G401 (cell line): ENCODE results near the gene NCKAP5. TPM values are rescaled to one million over a fixed set of nuclear protein-coding genes. Genes with fewer than 3 reads are reported as not detected.

Experiments
- DNase-seq: peaks from one replicate; pipeline ENCODE4 v3.0.0-alpha.2; 2015; ENCODE audit warnings: low spot score
- in situ Hi-C: cut with HindIII; loops from 2 replicates; pipeline ENCODE4 v1.10.0; 2016; ENCODE audit warnings: low sequenced_read_pairs, mixed read lengths
- total RNA-seq: library from RNA; depleted of rRNA; stranded (reverse); fragments of >200 nt; shearing (Covaris generic); gene quantifications from 2 replicates; pipeline ENCODE4 v1.2.3, GENCODE V29; 2014

The NCKAP5 gene
- total RNA-seq, 1 experiment from 2014 or later = not detected

DNA sequence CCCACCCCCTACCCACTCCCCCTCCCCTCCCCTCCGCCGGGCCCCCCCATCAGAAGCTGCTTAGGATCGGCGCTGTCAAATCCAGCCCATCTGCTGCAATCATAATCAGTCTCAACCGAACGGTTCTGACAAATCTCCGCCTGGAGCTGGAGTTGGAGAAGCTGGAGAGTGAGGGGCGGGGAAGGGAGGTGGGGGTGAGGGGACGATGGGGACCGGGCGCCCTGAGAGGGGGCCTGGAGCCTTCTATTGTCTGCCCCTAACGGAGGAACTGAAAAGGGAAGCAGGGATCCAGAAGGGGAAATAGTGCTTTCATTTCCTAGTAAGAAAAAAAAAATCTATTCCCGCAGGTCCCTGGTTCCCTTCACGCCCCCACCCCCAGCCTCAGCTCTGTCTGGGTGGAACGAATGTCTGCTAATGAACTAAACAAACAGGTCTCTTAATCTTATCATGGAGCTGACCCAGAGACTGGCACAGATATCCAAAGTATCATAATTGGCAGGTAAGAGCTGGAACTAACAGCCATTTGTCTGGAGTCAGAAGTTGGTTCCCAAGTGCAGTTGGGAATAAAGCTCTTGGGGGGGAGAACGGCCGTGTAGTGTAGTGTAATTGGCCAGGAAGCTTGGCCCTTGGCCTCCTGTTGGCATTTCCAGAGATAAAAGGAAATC is 301.2 kb downstream of the NCKAP5 start:
- DNase-seq = no peak

DNA sequence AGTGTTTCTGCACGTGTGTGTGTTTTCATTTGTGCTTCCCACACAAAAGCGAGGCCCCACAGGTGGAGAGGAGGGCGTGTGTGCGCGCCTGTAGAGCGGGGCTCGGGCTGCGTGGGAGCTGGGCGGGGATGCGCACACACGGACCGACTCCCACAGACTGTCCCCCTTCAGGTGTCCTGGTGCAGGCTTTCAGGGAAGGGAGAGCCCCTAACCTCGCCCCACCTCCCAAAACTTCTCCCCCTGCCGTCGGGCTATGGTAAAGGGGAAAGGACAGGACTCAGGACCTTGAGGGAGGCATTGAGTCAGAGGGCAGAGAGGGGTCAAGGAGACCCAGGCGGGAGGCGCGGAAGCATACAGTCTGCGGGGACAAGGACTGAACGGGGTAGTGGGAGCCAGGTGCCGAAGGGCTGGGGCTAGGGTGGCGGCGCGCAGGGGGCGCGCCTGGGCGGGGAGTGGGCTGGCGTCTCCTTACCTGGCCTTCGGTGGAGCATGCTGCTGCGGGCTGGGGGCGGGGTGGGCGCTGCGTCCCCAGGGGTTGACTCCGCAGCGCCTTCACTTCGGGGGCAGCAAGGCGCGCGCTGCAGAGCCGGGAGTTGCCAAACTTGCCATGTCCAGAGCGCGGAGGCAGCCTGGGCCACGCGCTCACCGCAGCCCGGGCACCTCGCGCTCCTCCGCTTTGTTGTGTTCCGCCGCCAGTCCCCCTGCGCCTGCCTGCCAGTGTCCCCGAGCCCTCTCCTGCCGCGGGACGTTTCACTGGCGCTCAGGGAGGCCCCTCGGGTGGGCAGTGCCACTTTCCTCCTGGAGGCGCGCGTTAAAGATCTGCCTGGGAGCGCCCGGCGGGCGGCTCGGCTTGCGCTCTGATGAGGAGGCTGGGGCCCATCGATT is 302.0 kb downstream of the NCKAP5 start:
- DNase-seq = no peak
- in situ Hi-C loops = no loop called here

More for the DNA sequence above, 301.2 kb downstream of the NCKAP5 start:
- in situ Hi-C loops = no loop called here

DNA sequence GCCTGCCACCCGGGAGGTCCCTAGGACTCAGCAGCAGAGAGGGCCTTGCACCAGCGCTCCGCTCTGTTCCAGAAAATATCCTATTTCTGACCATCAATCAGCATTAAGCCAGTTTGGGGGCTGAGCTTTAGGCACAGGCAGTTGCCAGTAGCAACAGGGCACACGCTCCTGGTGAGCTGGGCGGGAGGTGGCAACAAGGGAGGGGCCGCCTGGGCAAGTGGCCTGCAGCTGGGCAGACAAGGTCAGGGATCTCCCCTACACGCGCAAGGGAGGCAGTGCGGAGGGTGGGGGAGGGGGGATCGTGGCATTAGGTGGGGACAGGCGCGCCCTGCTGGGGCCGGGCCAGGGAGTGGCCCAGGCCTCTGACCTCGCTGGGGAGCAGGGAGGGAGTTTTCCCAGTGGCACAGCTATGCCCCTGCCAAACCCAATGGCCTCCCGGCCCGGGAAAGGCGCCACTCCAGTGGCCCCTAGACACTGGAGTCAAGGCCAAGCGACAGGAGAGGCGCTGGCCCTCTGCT is 302.8 kb downstream of the NCKAP5 start:
- in situ Hi-C loops = no loop called here
- no peak for DNase-seq

DNA sequence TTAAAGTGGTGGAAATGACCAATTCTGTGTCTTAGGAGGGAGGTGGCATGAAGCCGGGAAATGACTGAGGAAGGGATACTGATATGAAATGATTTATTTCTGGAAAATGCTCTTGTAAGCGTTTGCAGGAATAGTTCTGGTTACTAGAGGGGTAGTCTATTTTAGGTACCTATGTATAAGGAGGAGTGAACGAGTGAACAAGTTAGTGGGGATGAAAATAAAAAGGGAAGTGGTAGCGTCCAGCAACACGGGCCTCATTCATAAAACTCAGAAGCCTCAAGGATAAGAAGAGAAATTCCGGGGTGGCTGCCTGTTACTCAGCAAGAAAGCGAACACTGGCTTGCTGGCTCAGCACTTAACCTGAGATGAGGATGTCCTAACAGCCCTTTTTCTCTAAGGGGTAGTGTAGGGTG is 303.3 kb downstream of the NCKAP5 start:
- in situ Hi-C loops = no loop called here
- no peak for DNase-seq

DNA sequence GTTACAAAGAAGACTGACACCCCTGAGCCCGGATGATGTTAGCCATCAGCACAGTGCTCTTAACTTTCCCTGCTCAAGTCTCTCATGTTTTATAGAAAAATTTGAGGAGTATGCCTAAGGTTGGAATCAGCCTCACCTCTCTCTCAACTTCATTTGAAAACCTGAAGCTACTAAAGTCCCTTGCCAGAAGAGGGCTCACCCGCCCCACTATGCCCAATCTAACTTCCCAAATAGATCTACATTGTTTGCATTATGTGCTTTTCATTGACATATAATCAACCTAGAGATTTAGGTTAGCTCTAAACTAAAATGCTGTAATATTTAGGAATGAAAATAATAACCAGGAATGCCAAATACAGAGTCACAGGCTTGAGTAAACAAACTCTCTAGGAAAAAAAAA is 305.4 kb downstream of the NCKAP5 start:
- in situ Hi-C loops = no loop called here
- no peak for DNase-seq

DNA sequence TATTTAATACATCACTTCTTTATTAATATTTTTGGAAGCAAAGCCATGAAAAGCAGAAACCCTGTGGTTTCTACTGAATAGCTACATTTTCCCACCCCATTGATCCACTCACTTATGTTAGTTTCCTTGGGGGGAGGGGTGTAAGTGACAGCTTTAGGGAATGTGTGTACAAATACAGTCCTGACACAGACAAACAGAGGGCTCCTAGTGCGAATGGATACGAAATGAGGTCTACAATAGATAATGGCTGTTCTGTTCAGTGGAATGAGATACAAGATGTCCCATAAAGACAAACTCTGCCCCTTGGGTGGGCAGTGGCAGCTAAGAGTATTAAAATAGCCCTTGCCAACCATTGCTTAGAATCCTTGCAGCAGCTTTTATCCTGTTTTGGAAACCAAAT is 312.9 kb downstream of the NCKAP5 start:
- in situ Hi-C loops = no loop called here
- no peak for DNase-seq

DNA sequence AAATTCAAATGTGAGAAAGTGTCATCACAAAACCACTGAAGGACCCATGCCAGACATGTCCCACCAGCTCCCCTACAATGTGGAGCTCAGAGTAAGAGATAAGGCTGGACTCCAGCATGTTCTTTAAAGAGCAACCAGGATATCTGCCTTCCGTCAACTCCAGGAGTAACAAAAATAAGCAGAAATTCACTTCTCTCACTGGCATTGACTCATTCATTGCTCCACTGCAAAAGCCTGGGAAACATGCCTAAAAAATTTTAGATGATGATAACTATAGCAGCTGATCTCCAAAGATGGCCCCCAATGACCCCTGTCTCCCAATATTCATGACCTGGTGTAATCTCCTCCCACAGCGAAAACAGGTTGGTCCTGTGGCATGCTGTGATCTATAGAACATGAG is 314.5 kb downstream of the NCKAP5 start:
- in situ Hi-C loops = no loop called here
- DNase-seq = no peak

DNA sequence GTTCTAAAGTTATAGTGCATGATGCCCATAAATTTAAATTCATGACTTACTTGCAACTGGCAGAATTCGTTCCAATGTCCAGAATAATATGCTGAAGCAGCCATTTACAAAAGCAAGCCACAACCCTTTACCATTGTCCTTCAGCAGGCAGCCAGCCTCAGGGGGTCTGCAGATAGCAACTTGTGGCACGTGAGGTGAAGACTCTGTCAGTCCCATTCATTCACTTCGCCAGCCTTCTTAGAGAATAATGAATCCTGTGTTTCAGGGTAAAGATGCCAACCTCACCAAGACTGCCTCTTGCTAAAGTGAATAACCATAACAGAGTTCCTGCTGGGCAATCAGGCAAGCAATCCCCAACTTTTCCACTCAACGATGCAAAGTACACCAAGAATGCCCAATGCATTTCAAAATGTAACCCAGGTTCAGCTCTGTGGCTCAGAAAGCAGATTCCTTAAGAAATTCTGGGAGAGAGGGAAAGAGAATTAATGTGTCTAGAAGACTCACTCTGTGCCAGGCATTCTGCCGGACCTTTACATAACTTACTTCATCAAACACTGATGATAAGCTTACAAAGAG is 315.4 kb downstream of the NCKAP5 start:
- in situ Hi-C loops = no loop called here
- DNase-seq = no peak

DNA sequence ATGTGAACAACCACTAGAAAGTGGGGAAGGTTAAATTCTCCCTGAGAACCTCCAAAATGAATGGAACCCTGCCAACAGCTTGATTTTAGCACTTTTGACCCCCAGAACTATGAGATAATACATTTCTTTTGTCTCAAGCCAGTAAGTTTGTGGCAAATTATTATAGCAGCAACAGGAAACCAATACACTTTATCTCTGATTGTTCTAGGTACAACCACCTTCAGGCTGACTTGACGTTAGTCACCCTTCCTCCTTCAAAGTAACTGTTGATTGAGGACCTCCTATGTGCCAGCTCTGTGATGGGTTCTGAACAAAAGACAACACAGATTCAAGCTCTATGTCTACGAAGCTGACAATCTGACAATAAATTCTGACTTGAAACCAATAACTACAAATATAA is 318.9 kb downstream of the NCKAP5 start:
- in situ Hi-C loops = no loop called here
- no peak for DNase-seq

DNA sequence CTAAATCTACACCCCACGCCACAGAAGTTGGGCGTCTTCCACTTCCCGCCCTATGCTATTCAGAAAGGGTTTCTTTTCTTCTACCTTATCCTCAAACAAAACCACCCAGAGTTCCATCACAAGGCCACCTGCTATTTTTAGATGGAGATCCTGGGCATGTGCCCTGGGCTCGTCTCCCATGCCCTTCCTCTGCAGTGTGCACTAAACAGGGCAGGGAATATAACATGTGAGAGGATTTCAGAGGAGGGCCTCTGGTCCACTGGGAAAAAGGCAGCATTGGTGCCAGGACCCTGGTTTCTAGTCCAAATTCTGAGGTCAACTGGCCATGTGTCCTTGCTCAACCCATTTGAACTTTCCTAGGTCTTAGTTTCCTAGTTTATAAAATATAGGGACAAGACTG is 320.0 kb downstream of the NCKAP5 start:
- in situ Hi-C loops = no loop called here
- DNase-seq = no peak

DNA sequence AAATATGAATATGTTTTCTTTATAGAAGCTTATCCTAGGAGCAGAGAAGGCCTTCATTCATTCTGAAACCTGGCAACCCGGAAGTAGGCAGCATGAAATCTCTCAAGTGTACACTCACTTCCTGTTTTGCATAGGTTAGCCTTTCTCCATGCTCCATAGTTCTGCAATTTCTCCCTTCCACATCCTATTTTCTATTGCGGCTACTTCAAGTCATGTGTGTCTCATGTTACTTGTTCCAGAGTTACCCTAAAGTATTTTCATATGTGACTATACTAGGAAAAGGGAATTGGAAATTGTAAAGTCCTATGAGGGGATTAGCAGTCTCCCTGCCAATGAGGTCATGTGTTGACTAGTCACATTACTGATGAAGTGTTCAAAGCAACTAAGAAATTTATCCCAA is 320.6 kb downstream of the NCKAP5 start:
- in situ Hi-C loops = no loop called here

DNA sequence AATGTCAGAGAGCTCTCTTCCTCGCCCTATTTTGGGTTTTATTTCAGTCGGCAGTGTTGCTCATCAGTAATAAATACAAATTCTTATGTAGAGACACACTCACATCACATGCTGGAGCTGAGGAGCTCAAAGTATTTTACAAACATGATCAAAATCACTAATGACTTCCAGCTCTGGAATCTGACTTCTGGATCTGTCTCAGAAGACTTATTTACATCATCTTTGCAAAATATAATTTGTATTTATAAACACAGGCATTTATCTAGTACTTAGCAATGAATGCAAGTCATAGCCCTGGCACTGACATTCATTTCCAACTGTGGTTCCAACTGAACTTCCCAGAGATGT is 327.1 kb downstream of the NCKAP5 start:
- in situ Hi-C loops = no loop called here
- no peak for DNase-seq

More for the DNA sequence above, 320.6 kb downstream of the NCKAP5 start:
- DNase-seq = peak; percentile 7

DNA sequence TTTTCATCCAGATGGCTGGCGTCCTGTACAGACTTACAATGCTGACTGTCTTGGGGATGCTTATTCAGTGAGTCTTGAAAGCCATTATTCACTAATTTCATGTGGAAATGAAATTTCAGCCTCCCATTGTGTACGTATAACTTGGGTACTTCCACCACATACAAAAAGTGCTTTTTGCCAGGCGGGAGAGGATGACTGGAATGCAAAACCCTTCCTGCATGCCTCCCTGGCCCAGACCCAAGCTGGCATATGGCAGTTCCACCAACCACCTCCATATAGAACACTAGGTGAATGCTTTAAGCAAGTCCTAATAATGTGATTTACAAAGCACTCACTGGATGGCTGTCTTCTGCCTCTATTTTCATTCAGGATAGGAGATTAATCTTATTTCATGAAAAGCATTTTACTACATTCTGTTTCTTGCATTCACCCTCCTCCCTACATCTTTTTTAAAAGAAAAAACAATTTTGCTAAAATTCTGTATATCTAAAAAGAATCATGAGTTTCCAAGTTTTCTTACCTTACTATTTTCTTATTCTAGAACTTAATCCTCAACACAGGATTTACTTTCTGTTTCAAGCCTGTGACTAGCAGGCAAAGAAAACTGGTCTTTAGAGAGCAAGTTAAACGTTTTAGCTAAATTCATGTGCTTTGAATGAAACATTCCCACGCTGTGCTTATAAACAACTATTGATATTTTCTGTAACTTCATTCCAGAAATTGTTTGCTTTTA is 327.6 kb downstream of the NCKAP5 start:
- peak; percentile 58 for DNase-seq
- in situ Hi-C loops = no loop called here

DNA sequence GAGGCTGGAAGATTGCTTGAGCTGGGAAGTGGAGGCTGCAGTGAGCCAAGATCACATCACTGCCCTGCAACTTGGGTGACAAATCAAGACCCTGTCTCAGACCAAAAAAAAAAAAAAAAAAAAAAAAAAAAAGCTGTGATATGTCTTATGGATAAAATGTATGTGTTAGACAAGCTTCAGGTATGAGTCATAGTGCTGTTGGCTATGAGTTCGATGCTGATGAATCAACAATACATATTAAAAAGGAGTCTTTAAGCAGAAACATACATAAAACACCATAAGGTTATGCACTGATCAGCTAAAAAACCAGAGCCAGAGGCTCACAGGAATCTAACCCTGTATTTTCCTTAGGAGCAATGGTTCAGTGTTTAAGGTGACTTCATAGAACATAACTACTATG is 332.3 kb downstream of the NCKAP5 start:
- in situ Hi-C loops = no loop called here
- no peak for DNase-seq

DNA sequence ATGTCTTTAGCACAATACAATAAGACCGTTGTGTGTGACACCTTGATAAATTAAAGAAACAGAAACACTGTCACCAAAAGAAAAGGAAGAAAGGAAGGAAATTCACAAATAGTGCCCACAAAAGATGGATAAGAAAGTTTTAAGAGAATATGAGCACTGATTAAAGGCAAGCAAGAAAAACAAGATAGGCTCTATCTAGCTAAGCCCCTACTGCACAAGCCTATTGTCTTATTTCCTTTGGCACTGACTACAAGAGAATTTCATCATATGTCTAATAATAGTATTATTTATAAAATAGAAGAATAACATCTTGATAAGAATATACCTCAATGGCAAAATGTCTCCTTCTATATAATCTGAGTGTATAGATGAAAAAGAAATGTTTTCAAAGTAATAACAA is 335.7 kb downstream of the NCKAP5 start:
- in situ Hi-C loops = no loop called here
- no peak for DNase-seq

DNA sequence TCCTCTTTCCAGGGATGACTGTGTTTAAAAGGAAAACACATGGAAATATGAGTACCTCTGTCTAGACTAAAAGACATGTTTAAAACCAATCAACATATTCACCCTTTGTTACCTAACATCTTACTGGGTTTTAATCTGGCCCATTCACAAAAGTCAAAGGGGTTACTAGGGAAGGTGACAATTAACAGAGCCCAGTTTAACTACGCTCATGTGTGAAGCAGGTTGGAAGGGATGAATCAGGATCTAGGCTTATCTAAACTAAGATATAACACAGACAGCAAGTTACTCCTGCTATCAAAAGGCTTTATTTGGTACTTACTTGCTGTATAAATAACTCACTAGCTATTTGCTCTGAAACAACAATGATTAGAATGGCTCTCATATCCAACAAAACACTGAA is 337.0 kb downstream of the NCKAP5 start:
- in situ Hi-C loops = no loop called here
- DNase-seq = no peak

DNA sequence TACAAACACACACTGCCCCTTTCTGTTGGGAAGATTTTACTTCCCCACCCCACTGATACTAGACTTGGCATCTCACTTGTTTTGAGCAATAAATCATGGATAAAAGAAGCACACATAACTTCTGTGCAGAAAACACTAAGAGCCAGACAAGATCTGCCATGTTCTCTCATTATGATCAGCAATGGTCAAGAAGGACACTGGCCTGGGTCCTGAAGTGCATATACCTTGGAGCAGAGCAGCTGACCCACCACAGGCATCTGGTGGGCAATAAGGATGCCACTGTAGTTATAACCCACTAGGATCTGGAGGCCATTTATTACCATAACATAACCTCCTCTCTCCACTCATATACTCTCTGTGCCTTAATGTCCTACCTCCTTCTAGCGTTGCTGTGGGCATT is 338.3 kb downstream of the NCKAP5 start:
- in situ Hi-C loops = no loop called here
- no peak for DNase-seq

DNA sequence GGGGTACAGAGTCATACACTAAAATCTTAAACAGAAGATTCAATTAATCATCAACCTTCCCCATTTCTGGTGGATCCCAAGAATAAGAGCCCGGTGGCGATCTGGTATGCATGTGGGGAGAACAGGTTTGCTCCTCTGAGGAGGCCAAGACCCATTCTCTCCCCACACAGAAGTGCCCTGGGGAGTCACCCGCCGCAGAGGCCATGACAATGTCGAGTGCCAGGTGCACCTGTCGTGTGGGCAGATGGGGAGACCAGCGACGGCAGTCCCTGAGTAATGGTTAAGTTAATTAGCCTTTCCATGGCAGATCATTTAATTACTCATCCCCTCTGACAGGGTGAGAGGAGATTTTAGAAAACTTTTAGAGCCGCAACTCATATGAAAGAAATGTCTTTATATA is 345.0 kb downstream of the NCKAP5 start:
- DNase-seq = no peak
- in situ Hi-C loops = no loop called here

DNA sequence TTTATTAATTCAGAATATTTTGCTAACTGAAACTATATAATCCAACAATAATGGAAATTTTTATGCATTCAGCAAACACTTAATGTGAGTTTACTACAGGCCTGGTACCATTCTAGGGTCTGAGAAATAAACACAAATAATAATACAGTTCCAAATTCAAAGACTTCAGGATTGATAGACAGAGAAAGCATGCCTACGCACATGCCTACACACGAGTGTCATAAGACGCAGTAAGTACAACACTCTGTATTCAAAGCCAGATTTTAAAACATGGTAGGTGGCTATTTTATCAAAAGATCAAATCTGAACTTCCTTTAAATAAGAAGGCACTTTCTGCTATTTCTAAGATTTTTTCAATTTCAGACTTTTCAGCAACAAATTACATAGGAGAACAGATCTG is 346.9 kb downstream of the NCKAP5 start:
- no peak for DNase-seq
- in situ Hi-C loops = no loop called here

DNA sequence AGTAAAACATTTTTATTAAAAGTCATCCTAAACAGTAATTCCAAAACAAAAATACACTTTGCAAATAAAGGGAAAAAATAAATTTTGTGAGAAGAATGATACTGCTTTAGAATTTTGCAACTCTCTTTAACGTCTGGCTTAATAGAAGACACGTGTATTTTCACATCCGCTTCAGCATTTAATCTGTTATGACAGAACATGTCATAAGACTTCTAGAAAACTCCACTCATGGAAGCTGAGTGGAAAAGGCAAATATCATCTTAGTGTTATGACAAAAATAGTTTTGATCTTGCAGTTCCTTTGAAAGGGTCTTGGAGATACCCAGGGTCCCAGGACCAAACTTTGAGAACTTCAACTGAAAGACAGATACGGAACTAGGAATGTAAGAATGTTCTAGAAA is 350.1 kb downstream of the NCKAP5 start:
- in situ Hi-C loops = no loop called here
- DNase-seq = no peak
